Choroid plexus epithelial cell (primary cell): ENCODE data around the gene HTT.
A peak's percentile ranks its signal among the peaks of the same experiment; 100 is the strongest.

Experiments
- DNase-seq: peaks from one replicate; pipeline ENCODE4 v3.0.0-alpha.2; 2010; ENCODE audit warnings: low read depth
- H3K4me3 ChIP-seq: 2 replicates; pipeline ENCODE4 v1.5.1; 2011; ENCODE audit warnings: low read depth, mild to moderate bottlenecking, control low read depth, low read length, moderate library complexity
- CTCF ChIP-seq: conservative IDR thresholded peaks from 2 replicates; pipeline ENCODE4 v1.5.1; 2011; ENCODE audit warnings: low read depth, mild to moderate bottlenecking, control low read depth, inconsistent platforms, low read length, moderate library complexity

HTT gene

GRCh38 chr4:3106339-3107186 is 32.1 kb downstream of the HTT start:
- peak; percentile 93 for DNase-seq
- H3K4me3 ChIP-seq, result no peak overlapping the region
- TF ChIP-seq CTCF, result peak; percentile 99

- TF ChIP-seq CTCF, result no peak
- DNase-seq, result peak; percentile 49
- H3K4me3 ChIP-seq, result no peak overlapping the region
Observed at GRCh38 chr4:3107271-3107670, 32.8 kb downstream of the HTT start.

GRCh38 chr4:3107691-3108121 is 33.2 kb downstream of the HTT start:
- TF ChIP-seq CTCF, result no peak
- peak; percentile 64 for DNase-seq
- no peak overlapping the region for H3K4me3 ChIP-seq

GRCh38 chr4:3108211-3108610 is 33.7 kb downstream of the HTT start:
- no peak overlapping the region for H3K4me3 ChIP-seq
- TF ChIP-seq CTCF, result no peak
- DNase-seq, result peak; percentile 79

GRCh38 chr4:3111461-3111860 is 37.0 kb downstream of the HTT start:
- H3K4me3 ChIP-seq, result no peak overlapping the region
- no peak for TF ChIP-seq CTCF
- peak; percentile 59 for DNase-seq

- no peak overlapping the region for H3K4me3 ChIP-seq
- DNase-seq, result no peak
- no peak for TF ChIP-seq CTCF
Observed at GRCh38 chr4:3112201-3112600, 37.7 kb downstream of the HTT start.
